Kidney capillary endothelial cell (primary cell): ENCODE results near the gene TSPAN3.
A peak's percentile ranks its signal among the peaks of the same experiment; 100 is the strongest.

ENCODE experiments used
- DNase-seq: peaks from one replicate; pipeline ENCODE4 v3.0.0-alpha.2; 2018; ENCODE audit warnings: low spot score

Gene TSPAN3

GRCh38 chr15:77023576-77024272, 47.2 kb downstream of the TSPAN3 start:
- no peak for DNase-seq

GRCh38 chr15:77022646-77023575, 48.0 kb downstream of the TSPAN3 start:
- no peak for DNase-seq

- DNase-seq: peak; percentile 58
Measured at GRCh38 chr15:77021803-77022381, 49.0 kb downstream of the TSPAN3 start.

- DNase-seq: no peak
Measured at GRCh38 chr15:77021088-77021481, 49.8 kb downstream of the TSPAN3 start.

GRCh38 chr15:77020348-77021087, 50.4 kb downstream of the TSPAN3 start:
- DNase-seq: no peak

GRCh38 chr15:77019521-77020331, 51.2 kb downstream of the TSPAN3 start:
- no peak for DNase-seq

GRCh38 chr15:77018796-77019505, 52.0 kb downstream of the TSPAN3 start:
- no peak for DNase-seq

GRCh38 chr15:77017761-77018720, 52.9 kb downstream of the TSPAN3 start:
- DNase-seq: no peak

- DNase-seq: no peak
Measured at GRCh38 chr15:77017091-77017660, 53.7 kb downstream of the TSPAN3 start.

- no peak for DNase-seq
Measured at GRCh38 chr15:77016321-77016695, 54.6 kb downstream of the TSPAN3 start.

- no peak for DNase-seq
Measured at GRCh38 chr15:77015646-77016320, 55.1 kb downstream of the TSPAN3 start.

- no peak for DNase-seq
Measured at GRCh38 chr15:77014132-77015081, 56.5 kb downstream of the TSPAN3 start.

GRCh38 chr15:77013776-77014131, 57.2 kb downstream of the TSPAN3 start:
- no peak for DNase-seq

GRCh38 chr15:77012868-77013267, 58.0 kb downstream of the TSPAN3 start:
- DNase-seq: no peak

GRCh38 chr15:77012117-77012712, 58.7 kb downstream of the TSPAN3 start:
- DNase-seq: no peak

- DNase-seq: no peak
Measured at GRCh38 chr15:77010857-77011256, 60.1 kb downstream of the TSPAN3 start.

GRCh38 chr15:77010312-77010686, 60.6 kb downstream of the TSPAN3 start:
- no peak for DNase-seq
